Neural progenitor cell (in vitro differentiated cells): ENCODE results near the gene NOXO1.

Experiments
- CTCF ChIP-seq: fragments of 200-600 bp; sonication (generic); IDR thresholded peaks from 2 replicates; pipeline ENCODE4 v1.5.1; 2017; ENCODE audit warnings: antibody characterized with exemption, mild to moderate bottlenecking
- EZH2 ChIP-seq: fragments of 200-600 bp; sonication (generic); IDR thresholded peaks from 2 replicates; pipeline ENCODE4 v1.6.1; 2017; ENCODE audit warnings: antibody characterized with exemption, mild to moderate bottlenecking, moderate library complexity
- EZH2phosphoT487 ChIP-seq: fragments of 200-600 bp; sonication (generic); IDR thresholded peaks from 2 replicates; pipeline ENCODE4 v1.6.1; 2017; ENCODE audit warnings: antibody characterized with exemption

GRCh38 chr16:1978476-1979120, 2.7 kb downstream of the NOXO1 start:
- TF ChIP-seq CTCF = no peak
- TF ChIP-seq EZH2 = no peak
- no peak for TF ChIP-seq EZH2phosphoT487
